Measurements from ENCODE around the gene BTNL8.
A peak's percentile ranks its signal among the peaks of the same experiment; 100 is the strongest.

Gene BTNL8

DNA sequence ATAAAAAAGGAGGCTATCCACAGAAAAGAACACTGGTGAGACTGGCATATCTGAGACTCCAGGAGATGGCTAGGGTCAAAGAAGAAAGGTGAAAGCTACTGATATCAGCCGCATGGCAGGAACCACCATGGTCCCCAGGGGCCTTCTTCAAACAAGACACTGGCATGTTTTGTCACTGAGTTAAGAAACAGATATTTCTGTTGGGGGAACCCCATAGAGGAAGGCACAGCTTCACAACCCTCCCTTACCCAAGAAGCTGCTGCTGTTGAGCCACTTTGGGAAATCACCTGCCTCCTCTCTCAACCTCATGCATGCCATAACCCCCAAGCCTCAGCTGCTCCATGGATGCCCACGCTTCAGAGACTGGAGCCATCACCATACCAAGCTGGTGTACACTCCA, 76.4 kb downstream of the BTNL8 start:
- FAIRE-seq (peak; percentile 96), DNase-seq (ENCODE audit: insufficient read length) (no peak)
- TF ChIP-seq POLR2AphosphoS5 (IDR thresholded peaks at IDR 0.05; ENCODE audit: low read depth, low read length) (no peak), TAF1 (IDR thresholded peaks at IDR 0.05; ENCODE audit: borderline replicate concordance, low read depth, low read length) (no peak), POLR2A (IDR thresholded peaks at IDR 0.05; ENCODE audit: low read depth, low read length) (no peak)

GRCh38 chr5:180976518-180976917, 77.6 kb downstream of the BTNL8 start:
- FAIRE-seq (peak; percentile 72), DNase-seq (ENCODE audit: insufficient read length) (no peak)
- no peak for TF ChIP-seq POLR2A (IDR thresholded peaks at IDR 0.05; ENCODE audit: low read depth, low read length)
- TF ChIP-seq POLR2AphosphoS5 (IDR thresholded peaks at IDR 0.05; ENCODE audit: low read depth, low read length) = no peak
- no peak for TF ChIP-seq TAF1 (IDR thresholded peaks at IDR 0.05; ENCODE audit: borderline replicate concordance, low read depth, low read length)

GRCh38 chr5:180977852-180978251, 78.9 kb downstream of the BTNL8 start:
- DNase-seq (ENCODE audit: insufficient read length) = no peak
- TF ChIP-seq POLR2AphosphoS5 (IDR thresholded peaks at IDR 0.05; ENCODE audit: low read depth, low read length) (no peak), TAF1 (IDR thresholded peaks at IDR 0.05; ENCODE audit: borderline replicate concordance, low read depth, low read length) (no peak), POLR2A (IDR thresholded peaks at IDR 0.05; ENCODE audit: low read depth, low read length) (no peak)
- no peak for FAIRE-seq

- no peak for TF ChIP-seq TAF1 (IDR thresholded peaks at IDR 0.05; ENCODE audit: borderline replicate concordance, low read depth, low read length)
- no peak for TF ChIP-seq POLR2A (IDR thresholded peaks at IDR 0.05; ENCODE audit: low read depth, low read length)
- no peak for TF ChIP-seq POLR2AphosphoS5 (IDR thresholded peaks at IDR 0.05; ENCODE audit: low read depth, low read length)
- no peak for FAIRE-seq
- no peak for DNase-seq (ENCODE audit: insufficient read length)
These were observed 83.2 kb downstream of the BTNL8 start for GRCh38 chr5:180982008-180982741.

DNA sequence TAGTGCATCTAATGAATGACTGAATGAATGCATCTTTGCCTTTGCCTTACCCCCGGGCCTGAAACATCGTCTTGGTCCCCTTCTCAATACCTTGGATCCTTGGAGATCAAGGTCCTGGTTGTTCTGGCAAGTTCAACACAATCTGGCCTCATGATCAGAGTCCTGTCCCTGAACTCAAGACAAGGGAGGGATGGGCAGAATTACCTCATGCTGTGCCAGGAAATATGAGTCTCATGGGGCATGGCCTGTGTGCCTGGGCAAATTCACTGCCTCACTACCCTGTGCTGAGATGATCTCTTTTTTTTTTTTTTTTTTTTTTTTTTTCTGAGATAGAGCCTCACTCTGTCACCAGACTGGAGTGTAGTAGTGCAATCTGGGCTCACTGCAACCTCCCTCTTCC, 89.1 kb downstream of the BTNL8 start:
- DNase-seq (ENCODE audit: insufficient read length) (no peak), FAIRE-seq (no peak)
- TF ChIP-seq TAF1 (IDR thresholded peaks at IDR 0.05; ENCODE audit: borderline replicate concordance, low read depth, low read length) (no peak), POLR2A (IDR thresholded peaks at IDR 0.05; ENCODE audit: low read depth, low read length) (no peak), POLR2AphosphoS5 (IDR thresholded peaks at IDR 0.05; ENCODE audit: low read depth, low read length) (no peak)

DNA sequence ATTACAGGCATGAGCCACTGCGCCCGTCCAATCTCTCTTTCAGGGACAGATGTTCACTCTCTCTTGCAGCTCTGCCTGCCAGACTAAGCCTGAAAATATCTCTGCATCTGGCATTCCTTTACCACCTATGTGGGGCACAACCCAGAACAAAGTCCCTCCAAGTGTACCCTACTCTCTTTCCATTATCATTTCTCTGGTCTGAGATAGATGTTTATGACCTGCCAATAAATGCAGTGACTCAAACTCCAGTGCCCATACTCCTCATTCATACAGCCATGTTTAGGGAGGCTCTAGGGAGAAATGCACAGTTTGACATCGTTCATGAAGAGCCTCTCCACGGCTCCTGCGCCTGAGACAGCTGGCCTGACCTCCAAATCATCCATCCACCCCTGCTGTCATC, 89.6 kb downstream of the BTNL8 start, which contains the start of gene BTNL3:
TSS of gene BTNL3 (plus strand) at position 255 of the 400 bp plus-strand sequence. CDS start 183 bp downstream, outside the sequence.
- no peak for FAIRE-seq
- no peak for DNase-seq (ENCODE audit: insufficient read length)

DNA sequence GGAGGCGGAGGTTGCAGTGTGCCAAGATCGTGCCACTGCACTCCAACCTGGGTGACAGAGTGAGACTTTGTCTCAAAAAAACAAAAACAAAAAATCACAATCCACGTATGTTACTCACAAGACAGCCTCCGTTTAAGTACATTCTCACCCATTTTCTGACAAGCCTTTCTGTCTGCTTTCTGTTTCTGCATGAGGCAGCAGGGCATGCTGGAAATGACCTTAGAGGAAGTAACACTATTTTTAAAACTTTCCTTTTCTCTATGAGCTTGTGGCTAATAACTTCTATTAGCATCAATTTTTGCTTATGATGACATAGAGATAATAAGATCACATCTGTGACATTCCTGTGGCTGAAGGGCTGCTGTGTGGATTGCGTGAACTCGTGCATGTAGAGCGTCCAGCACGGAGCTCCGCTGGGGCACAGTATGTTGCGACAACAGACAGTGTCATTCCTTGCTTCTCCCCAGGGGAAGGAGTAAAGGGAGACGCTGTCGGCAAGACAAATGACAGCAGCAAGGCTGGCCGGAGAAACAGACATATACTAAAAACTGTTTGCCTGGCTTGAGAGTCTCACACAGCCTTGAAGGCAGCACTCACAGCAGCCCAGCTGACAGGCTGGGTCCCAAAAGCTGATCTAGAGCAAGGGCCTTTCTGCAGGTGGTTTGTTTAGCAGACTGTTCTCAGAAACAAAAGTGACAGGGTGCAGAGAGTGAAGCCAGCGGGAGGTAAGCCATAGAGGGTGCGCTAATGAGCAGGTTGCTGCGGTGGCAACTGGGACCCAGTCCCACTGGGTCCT, 91.3 kb downstream of the BTNL8 start:
- TF ChIP-seq TAF1 (IDR thresholded peaks at IDR 0.05; ENCODE audit: borderline replicate concordance, low read depth, low read length) = no peak
- TF ChIP-seq POLR2A (IDR thresholded peaks at IDR 0.05; ENCODE audit: low read depth, low read length) = no peak
- TF ChIP-seq POLR2AphosphoS5 (IDR thresholded peaks at IDR 0.05; ENCODE audit: low read depth, low read length) = no peak
- DNase-seq (ENCODE audit: insufficient read length) = no peak
- FAIRE-seq = peak; percentile 69

More for the DNA sequence above, 89.6 kb downstream of the BTNL8 start, which contains the start of gene BTNL3:
- no peak for TF ChIP-seq TAF1 (IDR thresholded peaks at IDR 0.05; ENCODE audit: borderline replicate concordance, low read depth, low read length)
- TF ChIP-seq POLR2A (IDR thresholded peaks at IDR 0.05; ENCODE audit: low read depth, low read length) = no peak
- no peak for TF ChIP-seq POLR2AphosphoS5 (IDR thresholded peaks at IDR 0.05; ENCODE audit: low read depth, low read length)

GRCh38 chr5:180990882-180991242, 91.9 kb downstream of the BTNL8 start:
- FAIRE-seq = no peak
- DNase-seq (ENCODE audit: insufficient read length) = no peak
- TF ChIP-seq TAF1 (IDR thresholded peaks at IDR 0.05; ENCODE audit: borderline replicate concordance, low read depth, low read length) (no peak), POLR2A (IDR thresholded peaks at IDR 0.05; ENCODE audit: low read depth, low read length) (no peak), POLR2AphosphoS5 (IDR thresholded peaks at IDR 0.05; ENCODE audit: low read depth, low read length) (no peak)

Data from GM12892 (cell line).